GM12892 (cell line): ENCODE data around the gene OR10H4.
"Not testable (repeated sequence)": the region's sequence is repeated elsewhere in the genome, so short reads cannot be mapped to it uniquely, and the experiment has no call there.

Experiments used
- POLR2A ChIP-seq: IDR thresholded peaks from 2 replicates; pipeline ENCODE4 v1.6.1; 2011; ENCODE audit warnings: low read depth, low read length, control low read depth
- POLR2AphosphoS5 ChIP-seq: IDR thresholded peaks from 2 replicates; pipeline ENCODE4 v1.6.1; 2011; ENCODE audit warnings: low read depth, low read length, control low read depth

DNA sequence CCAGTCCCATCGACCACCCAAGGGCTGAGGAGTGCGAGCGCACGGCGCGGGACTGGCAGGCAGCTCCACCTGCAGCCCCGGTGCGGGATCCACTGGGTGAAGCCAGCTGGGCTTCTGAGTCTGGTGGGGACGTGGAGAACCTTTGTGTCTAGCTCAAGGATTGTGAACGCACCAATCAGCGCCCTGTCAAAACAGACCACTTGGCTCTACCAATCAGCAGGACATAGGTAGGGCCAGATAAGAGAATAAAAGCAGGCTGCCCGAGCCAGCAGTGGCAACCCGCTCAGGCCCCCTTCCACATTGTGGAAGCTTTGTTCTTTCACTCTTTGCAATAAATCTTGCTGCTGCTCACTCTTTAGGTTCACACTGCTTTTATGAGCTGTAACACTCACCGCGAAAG lies 48.8 kb upstream of the OR10H4 start:
- not testable (repeated sequence) for TF ChIP-seq POLR2A, POLR2AphosphoS5
